RWPE2 (cell line): ENCODE data around the gene SLFN12L.

ENCODE experiments used
- ATAC-seq: fragments of 200-7000 bp; cut with Tn5 transposase; 3 replicates; pipeline ENCODE4 v1.9.1; 2021; ENCODE audit warnings: low read depth
- DNase-seq: peaks from one replicate; pipeline ENCODE4 v3.0.0-alpha.2; 2020; ENCODE audit warnings: low spot score
- H3K27ac ChIP-seq: fragments of 450-650 bp; 2 replicates; pipeline ENCODE4 v1.5.1; 2017; ENCODE audit warnings: mild to moderate bottlenecking; ENCODE audit not compliant: poor library complexity, severe bottlenecking
- H3K27me3 ChIP-seq: fragments of 250-450 bp; sonication (Bioruptor Pico); 2 replicates; pipeline ENCODE4 v1.5.1; 2021; ENCODE audit warnings: mild to moderate bottlenecking, moderate library complexity; ENCODE audit not compliant: insufficient read depth, poor library complexity, severe bottlenecking
- H3K36me3 ChIP-seq: fragments of 250-450 bp; sonication (Bioruptor Pico); 2 replicates; pipeline ENCODE4 v1.5.1; 2020; ENCODE audit warnings: low read depth, mild to moderate bottlenecking, moderate library complexity
- H3K4me1 ChIP-seq: fragments of 250-450 bp; sonication (Bioruptor Pico); 2 replicates; pipeline ENCODE4 v1.5.1; 2021; ENCODE audit warnings: mild to moderate bottlenecking, moderate library complexity; ENCODE audit not compliant: insufficient read depth, poor library complexity, severe bottlenecking
- H3K4me3 ChIP-seq: fragments of 250-450 bp; sonication (Bioruptor Pico); 2 replicates; pipeline ENCODE4 v1.5.1; 2021; ENCODE audit warnings: mild to moderate bottlenecking, moderate library complexity; ENCODE audit not compliant: severe bottlenecking
- H3K9me3 ChIP-seq: fragments of 250-450 bp; sonication (Bioruptor Pico); 2 replicates; pipeline ENCODE4 v1.5.1; 2021; ENCODE audit warnings: mild to moderate bottlenecking, moderate library complexity; ENCODE audit not compliant: severe bottlenecking
- CTCF ChIP-seq: fragments of 450-650 bp; IDR thresholded peaks from one replicate; pipeline ENCODE4 v1.5.1; 2017; ENCODE audit warnings: mild to moderate bottlenecking, moderate library complexity; ENCODE audit not compliant: poor library complexity, severe bottlenecking

The SLFN12L gene

GRCh38 chr17:35432176-35433074 is 105.1 kb downstream of the SLFN12L start, which contains the start of gene SLFN12:
Gene SLFN12 (minus strand): TSS chr17:35432500. CDS start chr17:35423028, 9,472 bp downstream.
- ATAC-seq (no peak), DNase-seq (no peak)
- H3K4me3 ChIP-seq, result no peak within 1 kb of the TSS
- H3K27me3 ChIP-seq, result peaks cover 2% of the 10 kb centered on the region
- peak within 1 kb of the TSS; percentile 31 for H3K27ac ChIP-seq
- H3K4me1 ChIP-seq, result peaks cover 10% of the 10 kb centered on the region
- H3K36me3 ChIP-seq, result no peaks in the 10 kb centered on the region
- no peak for TF ChIP-seq CTCF
- H3K9me3 ChIP-seq, result no peaks in the 10 kb centered on the region

DNA sequence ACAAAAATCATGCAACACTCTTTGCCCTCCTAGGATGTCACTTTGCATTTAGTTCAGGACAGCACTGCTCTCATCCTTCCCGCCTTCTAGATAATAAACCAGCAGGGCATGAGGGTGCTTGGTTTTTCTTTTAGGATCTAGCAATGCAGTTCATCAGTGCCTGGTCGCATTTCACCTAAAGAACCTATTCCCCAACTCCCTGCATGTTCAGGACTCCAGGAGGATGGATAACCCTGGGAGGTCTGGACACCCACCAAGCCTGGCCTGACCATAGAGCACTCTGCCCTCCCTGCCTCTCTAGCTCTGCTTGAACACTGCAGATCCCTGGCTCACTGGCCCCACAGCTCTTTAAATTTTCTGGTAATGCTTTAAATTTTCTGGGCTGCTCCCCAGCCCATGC is 107.8 kb downstream of the SLFN12L start:
- H3K4me1 ChIP-seq, result peaks cover 10% of the 10 kb centered on the region
- no peaks in the 10 kb centered on the region for H3K36me3 ChIP-seq
- H3K27me3 ChIP-seq, result peaks cover 8% of the 10 kb centered on the region
- ATAC-seq, result no peak
- no peaks in the 10 kb centered on the region for H3K9me3 ChIP-seq
- H3K27ac ChIP-seq, result no peak overlapping the region
- no peak overlapping the region for H3K4me3 ChIP-seq
- DNase-seq, result no peak
- TF ChIP-seq CTCF, result no peak

DNA sequence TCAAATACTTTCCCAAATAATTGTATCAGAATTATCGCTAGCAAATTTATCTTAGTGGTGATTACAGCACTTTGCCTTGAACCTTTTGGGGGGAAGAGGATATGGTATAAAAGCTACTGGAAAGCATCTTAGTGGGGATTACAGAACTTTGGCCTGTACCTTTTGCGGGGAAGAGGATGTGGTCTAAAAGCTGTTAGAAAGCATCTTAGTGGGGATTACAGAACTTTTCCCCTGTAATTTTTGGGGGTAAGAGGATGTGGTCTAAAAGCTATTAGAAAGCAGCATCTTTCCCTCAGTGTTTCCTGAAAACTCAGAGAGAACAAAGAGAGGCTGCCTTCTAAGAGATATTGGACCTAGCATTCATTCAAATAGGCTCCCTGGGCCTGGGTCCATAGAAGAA is 109.2 kb downstream of the SLFN12L start:
- TF ChIP-seq CTCF, result no peak
- Histone ChIP-seq H3K9me3 (no peaks in the 10 kb centered on the region), H3K27me3 (peaks cover 17% of the 10 kb centered on the region), H3K27ac (no peak overlapping the region), H3K36me3 (no peaks in the 10 kb centered on the region), H3K4me1 (peaks cover 3% of the 10 kb centered on the region), H3K4me3 (no peak overlapping the region)
- no peak for DNase-seq
- ATAC-seq, result no peak

DNA sequence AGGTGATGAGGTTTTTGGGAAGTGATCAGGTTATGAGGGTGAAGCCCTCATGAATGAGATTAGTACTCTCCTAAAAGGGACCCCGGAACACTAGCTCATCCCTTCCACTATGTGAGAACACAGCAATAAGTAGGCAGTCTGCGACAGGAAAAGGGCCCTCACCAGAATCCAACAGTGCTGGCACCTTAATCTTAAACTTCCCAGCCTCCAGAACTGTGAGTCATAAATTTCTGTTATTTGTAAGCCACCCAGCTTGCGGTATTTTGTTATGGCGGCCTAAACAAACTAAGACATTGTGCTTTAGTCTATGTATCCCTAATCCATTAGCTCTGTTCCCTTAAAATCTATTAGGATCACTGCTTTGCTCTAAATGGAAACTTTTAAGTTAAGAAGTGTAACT is 113.7 kb downstream of the SLFN12L start:
- DNase-seq (no peak), ATAC-seq (no peak)
- no peak for TF ChIP-seq CTCF
- Histone ChIP-seq H3K27me3 (peaks cover 37% of the 10 kb centered on the region), H3K4me3 (no peak overlapping the region), H3K4me1 (no peaks in the 10 kb centered on the region), H3K36me3 (no peaks in the 10 kb centered on the region), H3K27ac (no peak overlapping the region), H3K9me3 (no peaks in the 10 kb centered on the region)
